Stimulated activated CD4-positive, alpha-beta T cell treated with anti-CD3 and anti-CD28 coated beads, Interleukin-15, amount 100 ng/mL, for 48 hours (primary cell): ENCODE data around the gene GSAP.

ENCODE experiments used
- DNase-seq, 2 donors: peaks; one replicate each; pipeline ENCODE4 v3.0.0-alpha.2; 2020; ENCODE audit warnings: low read depth in 2 of 2

Gene GSAP

DNA sequence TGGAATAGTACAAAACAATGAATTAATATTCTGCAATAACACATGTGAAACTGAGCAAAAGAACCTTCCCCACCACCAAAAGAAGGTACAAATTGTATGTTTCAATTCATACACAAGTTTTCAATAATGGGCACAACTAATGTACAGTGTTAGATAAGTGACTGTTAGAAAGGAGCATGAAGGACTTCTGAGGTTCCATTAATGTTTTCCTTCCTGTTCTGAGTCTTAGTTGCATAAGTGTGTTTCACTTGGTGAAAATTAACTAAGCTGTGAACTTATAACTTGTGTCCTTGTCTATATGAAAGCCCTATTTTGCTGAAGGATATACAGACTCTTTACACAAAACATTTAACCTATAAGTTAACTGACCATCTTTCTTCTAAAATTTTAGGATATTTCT, 8.2 kb downstream of the GSAP start:
- no peak for DNase-seq

DNA sequence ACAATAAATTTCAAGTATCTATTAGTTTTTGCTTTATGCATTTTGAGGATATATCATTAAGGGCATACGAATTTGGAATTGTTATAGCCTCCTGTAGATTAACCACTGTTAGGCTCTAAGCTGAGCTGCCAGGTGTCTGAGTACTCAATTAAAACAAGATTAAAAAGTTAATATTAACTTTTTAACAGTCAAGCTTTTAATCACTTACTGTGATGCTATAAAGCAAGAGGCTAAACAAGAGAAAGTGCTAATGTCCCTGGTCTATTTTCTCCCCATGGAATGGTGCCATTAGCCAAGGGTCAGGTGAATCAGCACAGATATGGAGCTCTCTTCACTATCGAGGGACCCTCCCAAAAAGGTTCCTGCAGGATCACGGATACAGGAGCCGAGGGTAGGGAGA, 9.7 kb downstream of the GSAP start:
- no peak for DNase-seq

DNA sequence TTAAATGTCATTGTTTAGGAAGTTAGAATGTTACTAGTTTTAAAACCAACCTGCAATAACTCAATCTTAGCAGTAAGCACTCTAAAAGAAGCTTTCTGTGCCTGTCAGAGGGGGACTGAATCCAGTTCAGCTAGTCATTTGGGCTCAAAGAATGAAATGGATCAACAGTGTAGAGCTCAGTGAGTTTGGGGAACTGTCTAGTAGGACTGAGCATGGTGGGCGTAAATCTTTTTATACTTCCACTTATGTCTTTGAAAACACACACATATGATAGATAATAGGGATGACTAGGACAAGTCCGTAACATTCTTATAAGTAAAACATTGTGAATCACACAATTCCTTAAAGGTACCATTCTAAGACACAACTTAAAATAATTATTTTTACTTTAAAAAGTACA, 11.5 kb downstream of the GSAP start:
- DNase-seq: no peak

DNA sequence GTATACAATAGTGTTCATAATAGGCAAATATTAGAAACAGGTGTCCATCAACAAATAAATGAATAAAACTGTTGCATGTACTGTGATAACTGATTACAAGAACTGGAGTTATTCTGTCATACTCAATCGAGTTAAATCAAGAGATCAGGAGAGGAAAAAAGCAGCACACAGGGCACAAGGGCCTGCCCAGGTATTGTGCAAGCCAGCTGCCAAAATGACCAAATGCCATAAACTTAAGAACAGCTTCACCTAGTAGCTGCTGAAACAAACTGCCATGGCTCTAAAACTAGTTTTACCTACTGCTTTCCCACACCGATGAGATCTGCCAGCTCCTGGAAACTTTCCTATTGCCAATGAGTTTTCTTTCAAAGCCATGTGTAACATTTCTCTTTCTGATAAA, 12.2 kb downstream of the GSAP start:
- no peak for DNase-seq

DNA sequence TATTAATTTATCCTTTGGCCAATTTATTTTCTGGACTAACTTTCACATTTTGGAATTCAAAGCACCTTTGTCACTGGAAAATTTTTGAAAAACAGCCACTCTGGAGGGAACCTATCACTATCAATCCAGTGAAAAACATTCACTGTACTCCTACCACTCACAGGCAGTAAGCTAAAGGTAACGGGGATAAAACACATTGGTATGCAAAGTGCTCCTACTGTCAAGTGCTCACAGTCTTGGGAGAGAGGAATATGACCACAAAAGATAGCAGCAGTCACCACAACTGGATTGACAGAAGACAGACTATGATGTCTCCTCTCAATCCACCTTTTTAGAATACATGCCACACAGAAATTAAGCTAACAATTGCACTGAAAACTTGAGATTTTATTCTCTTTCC, 13.3 kb downstream of the GSAP start:
- no peak for DNase-seq

DNA sequence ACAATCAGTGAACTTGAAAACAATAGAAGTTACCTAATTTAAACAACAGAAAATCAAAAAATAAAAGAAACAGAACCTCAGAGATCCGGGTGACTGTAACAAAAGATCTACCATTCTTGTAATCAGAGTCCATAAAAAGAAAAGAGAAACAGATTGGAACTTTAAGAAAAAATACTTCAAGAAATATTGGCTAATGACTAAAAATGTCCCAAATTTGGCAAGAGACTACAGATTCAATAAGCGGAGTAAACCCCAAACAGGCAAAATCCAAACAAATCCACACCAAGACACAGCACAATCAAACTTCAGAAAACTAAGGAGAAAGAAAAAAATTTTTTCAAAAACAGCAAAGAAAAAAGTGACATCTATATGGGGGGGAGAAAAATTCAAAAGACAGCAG, 15.1 kb downstream of the GSAP start:
- no peak for DNase-seq

DNA sequence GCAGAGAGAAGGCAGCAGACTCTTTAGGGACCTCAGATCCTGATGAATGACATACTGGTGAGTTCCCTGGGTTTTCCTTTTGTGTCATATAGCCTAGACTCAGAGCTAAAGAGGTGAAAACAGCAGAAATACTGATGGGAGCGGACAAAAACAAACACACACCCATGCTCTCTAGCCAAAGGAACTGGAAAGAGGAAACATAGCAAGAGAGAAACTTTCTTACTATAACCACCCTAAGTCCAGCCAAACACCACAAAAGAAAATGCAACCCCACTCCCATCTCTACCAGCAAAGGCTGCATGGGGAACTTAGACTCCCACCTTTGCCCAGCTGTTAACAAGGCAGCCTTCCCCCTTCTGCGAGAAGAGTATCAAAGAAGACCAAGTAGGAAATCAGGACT, 16.3 kb downstream of the GSAP start:
- DNase-seq: no peak

DNA sequence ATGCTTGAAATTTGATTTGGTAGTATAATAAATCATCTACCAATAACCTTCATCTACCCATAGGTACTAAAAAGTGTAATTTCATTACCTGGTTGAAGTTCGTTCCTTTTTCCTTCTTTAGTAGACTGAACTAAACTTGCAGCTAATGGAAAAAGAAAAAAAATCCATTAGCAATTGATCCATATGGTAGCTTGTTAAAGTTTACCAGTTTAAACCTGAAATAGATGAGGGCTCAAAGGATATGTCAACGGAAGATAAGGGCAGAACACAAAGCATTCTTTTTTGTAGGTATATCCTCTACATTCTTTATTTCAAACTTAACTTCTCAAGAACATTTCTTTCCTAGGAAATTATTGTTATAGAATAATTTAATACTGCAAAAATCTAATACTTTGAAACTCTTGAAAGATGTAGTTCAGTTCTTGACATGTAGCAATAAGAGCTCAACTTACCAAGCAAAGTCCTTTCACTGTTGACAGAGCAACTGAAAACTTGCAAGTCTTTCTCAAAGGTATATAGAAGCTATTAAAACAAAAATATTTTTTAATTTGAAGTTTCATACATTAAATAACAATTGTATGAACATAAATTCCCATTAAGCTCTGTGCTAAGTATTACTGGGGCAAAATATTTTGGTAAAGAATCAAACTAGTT, 19.1 kb downstream of the GSAP start:
- DNase-seq: no peak

DNA sequence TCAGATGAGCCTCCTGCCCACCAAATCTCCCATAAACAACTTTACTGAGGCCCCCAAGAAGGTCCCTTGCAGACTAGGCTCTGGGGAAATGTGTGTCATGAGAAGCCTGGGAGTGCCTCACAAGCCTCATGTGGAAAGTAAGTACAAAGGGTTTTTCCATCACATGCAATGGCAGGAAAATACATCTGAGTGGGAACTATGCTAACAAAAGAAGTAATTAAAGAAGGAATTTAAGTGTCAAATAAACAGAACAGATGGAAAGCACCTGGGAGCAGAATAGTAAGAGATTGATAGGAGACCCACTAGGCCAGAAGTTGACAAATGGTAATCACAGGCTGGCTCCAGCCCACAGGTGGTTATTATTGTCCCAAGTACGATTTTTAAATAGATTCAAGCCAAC, 20.5 kb downstream of the GSAP start:
- DNase-seq: no peak

DNA sequence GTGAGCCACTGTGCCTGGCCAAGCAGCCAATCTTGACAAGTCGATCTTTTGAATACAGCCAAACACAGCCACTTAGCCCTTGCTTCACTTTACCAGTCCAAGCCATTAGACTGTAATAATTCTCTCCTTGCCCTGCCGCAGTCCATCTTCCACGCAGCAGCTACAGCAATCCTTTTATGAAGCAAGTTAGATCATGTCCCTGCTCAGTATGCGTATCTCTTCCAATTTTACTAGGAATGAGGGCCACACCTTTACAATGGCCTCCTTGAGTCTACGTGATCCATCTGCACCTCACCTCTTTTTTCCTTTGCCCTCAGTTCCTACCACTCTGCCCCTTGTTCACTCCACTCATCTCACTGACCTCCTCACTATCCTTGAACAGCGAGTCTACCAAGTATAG, 22.2 kb downstream of the GSAP start:
- no peak for DNase-seq

DNA sequence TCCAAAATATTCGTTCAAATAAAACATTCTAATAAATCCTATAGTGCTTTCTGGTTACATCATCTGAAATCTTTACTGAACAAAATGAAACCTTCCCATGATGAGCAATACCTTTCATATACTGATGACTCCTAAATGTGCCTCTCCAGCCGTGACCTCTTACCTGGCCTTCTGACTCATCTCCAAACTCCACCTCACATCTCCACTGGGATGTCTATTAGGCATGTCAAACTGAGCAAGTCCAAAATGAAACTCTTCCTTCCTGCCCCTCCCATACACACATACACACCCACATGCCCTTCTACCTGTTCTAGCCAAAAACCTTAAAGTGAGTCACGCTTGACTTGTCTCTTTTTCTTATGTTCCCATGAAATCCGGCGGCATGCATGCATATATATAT, 22.9 kb downstream of the GSAP start:
- peak; percentile 42 to 46 for DNase-seq

DNA sequence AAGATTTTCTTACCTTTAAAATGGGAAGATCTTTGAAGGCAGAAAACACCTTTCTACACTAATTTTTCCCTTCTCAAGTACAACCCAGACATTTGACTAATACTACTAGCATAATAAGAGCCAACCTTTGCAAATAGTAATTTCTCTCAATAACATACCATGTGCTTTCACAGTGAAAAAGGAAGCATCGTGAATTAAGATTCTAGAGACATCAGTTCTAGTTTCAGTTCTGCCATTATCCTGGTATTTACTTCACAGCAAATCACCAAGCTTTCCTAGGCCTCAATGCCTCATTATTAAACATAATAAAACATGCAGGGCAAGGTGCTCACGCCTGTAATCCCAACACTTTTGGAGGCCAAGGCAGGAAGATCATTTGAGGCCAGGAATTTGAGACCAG, 24.9 kb downstream of the GSAP start:
- no peak for DNase-seq

DNA sequence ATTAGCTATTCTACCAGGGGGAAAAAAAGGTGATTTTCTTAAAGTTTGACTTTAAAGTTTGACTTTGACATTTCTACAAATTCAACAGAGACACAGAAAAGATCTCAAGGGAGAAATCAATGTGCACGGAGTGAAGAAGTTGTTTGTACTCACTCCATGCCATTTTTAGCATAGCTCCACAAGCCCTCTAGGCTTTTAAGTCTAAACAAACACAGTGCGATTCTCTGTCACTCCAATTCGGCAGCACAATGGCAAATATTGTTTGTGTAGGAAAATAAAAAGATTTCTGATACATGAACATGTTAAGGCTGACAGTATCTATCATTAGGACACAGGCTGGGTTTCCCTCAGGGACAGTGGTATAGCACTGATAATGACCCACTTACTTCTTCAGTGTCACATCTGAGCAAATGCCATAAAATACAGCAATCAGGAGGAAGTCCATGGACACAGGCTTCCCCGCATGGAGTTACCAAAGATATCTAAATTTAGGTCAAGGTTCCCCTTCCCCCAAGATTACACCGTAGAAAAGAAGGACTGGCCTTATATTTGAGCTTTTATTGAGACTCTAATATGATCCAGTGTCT, 28.0 kb downstream of the GSAP start:
- DNase-seq: no peak

DNA sequence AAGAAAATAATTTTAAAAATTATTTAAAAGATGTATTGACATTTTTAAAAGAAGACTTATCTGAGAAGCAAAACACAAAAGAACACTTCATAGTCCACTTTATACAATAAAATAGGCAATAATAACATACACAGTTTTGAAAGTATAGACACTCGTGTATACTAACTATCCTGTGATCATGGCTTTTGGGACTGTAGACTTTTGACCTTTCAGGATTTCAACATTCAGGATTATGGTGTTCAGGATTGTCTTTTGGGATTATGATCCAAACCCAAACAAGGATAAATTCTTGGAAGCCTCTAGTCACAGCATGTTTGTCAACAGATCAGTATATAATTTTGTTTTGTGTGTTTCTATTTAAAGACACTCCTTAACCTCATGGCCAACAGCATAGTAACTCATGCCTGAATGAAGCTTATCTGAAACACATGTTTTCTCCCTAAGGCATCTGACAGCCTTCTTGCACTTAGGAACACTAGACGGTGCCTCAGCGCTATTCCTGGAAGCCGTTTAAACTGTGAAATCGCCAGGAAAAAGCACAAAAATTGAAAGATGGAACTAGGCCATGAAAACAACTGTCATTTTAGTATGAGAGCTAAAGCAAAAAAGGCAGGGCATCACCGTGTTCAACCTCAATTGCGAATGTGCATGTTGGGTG, 29.9 kb downstream of the GSAP start:
- DNase-seq: no peak

DNA sequence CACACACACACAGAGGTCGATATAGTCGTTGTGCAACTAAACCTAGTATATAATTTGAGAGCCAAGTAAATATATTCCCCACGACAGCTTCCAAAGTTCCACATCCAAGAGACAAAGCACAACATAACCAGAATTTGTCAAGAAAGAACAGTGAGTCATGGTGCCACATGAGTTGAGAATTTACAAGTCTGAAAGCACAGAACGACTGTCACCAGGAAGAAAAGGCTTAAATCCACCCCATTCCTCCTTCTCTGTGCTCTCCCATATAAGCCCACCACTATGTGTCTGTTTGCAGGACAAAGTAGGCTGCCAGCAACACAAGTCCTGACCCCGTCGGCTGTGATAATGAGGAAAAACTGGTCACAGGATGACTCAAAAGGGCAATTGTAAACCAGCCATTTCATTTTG, 32.8 kb downstream of the GSAP start:
- DNase-seq: no peak

DNA sequence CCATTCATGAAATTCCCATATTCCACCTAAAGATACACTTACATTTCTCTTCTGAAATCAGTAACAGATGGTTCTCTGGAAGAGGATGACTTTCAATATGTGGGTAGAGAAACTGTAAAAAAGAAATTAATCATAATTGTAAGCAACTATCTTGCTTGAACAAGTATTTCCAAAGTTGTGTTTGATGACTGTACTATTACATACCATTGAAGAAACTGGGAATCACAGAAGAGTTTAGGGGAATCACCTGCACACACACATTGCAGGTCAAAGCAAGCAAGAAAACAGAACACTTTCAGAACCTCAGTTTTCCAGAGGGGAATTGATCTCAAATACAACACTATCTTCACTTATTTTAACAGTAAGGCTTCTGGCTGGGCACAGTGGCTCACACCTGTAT, 33.6 kb downstream of the GSAP start:
- DNase-seq: no peak

DNA sequence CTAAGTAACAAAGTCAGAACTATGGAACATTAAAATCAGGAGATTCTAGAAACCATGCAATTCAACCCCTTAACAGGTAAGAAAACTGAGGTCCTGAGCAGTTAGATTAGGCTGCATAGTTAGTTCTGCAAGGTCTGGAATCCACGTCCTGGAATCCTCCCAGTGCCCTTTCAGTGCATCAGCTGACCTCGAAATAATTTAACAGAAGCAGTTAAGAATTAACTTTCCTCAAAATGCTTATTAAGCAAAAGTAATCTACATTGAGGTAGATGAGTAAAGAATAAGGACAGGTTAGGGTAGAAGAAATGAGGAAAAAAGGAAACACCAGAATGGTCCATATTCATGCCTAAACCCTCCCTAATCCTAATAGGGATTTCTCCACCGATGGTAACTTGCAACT, 37.6 kb downstream of the GSAP start:
- no peak for DNase-seq

DNA sequence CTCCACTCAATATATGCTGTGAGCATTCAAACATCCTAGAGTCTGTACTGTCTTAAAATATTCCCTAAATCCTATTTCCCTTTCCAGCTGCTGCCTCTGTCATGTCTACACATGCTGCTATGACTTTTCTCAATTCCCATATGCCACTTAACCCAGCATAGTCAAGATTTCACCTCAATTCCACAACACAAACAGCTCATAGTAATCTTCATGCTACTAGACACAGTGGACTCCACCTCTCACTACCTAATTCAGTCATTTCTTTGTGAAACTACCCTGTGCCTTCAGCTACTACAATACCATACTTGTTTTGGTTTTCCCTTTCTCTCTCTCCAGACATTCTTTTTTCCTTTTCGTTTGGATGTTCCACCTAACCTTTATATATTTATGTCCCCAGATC, 45.5 kb downstream of the GSAP start:
- DNase-seq: no peak

DNA sequence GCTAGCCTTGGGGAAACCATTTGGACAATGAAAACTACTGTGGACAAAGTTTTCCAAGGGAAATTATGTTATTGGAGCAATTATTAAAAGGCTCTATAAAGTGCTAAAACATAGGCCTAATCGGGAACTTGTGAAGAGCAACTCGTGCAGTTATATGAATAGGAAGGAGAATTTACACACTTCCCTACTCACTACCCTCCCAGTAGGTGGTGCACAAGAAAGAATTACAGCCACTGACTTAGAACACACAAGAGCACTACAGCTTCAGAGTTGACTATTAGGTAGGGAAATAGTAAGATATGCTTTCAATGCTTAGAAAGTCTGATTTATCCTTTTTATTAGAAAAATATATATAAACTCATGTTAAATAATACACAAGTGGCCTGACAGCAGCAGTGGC, 47.2 kb downstream of the GSAP start:
- no peak for DNase-seq

DNA sequence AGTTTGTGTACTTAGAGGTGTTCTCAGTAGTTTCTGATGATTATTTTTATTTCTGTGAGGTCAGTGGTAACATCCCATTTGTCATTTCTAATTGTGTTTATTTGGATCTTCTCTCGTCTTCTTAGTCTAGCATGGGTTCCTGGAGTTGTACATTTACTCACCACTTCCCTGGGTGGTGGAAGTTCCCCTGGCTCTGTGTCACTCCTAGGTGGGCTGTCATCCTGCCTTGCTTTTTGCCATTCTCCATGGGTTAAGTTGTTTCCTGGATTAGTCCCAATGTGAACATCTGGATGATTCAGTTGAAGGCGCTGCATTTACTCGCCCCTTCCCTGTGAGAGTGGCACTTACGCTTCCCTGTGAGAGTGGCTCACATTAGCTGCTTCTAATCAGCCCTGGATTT, 48.2 kb downstream of the GSAP start:
- DNase-seq: no peak

DNA sequence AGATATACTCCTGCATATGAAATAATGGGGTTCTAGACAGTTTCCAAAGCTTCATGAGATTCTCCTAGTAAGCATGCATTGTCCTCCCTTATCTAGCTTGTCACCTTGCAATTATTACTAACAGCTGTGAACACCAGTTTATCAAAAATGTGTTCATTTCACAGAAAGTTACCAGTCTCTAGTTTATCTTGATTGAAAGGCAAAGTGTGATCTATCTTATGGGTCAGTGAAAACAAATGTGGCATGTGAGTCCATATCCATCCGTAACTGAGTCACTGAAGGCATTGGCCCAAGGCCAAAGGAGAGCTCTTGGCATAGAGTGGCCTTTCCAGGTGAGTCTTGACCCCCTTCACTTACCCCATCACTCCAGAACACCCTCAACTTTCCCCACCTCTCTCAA, 53.2 kb downstream of the GSAP start:
- no peak for DNase-seq

DNA sequence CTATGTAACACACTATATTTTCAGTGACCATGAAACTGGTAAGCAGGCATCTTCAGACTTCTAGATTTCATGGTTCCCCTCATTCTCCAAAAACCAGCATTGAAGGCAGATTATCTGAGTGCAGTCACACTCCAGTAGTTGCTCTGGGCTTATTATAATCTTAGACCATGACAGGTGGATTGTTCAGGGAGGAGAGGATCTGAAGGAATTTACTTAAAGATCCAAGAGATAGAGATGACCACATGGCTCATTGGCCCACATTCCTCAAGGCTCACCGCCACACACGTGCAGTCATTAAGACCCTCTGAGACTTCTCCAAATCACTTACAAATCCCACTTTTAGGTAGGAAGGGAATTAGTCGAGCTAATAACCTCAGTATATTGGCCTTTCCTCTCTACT, 55.2 kb downstream of the GSAP start:
- no peak for DNase-seq

DNA sequence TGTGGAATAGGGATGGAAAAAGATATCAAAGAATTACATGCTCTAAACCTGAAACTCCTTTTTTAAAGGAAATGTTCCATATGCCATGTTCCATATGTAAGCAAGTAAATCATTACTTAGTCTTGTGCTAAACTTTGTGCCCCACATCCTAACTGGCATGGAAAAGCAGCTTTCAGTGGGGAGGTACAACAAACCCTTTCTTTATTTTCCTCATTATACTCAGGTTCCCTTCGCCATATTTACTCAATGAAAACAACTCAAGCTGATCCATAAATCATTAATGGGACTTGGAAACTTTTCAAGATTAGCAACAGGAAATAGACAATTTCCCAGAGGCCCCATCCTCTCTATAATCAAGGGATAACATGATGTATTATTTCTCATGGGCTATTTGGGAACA, 56.0 kb downstream of the GSAP start:
- no peak for DNase-seq

DNA sequence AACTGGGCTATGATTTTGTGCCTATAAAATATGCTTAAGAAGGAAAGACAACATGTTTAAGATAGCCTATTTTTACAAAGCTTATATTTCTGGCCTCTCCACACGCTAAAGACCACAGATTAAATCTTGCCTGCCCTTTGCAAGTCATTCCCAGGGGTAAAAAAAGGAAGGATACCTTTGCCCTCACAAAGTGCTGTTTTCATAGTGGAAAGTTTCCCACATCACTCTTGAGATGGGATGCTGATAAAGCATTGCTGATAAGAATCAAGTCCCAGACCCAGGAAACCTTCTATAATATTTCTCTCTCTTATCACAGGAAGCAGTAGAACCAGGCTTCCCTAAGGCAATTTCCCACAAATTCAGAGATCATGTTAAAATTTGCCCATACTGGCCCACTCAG, 56.5 kb downstream of the GSAP start:
- no peak for DNase-seq
